Measurements from ENCODE around the gene NUP62. TPM values are rescaled to one million over a fixed set of nuclear protein-coding genes. Genes with fewer than 3 reads are reported as not detected.

NUP62 gene
- total RNA-seq, 6 experiments from 2014 or later, result 9.3 to 55.5 (median 32.6) TPM

- peak; percentile 50 to 81 (median 59) for ATAC-seq
- 86% methylated on average over 12 of the region's 71 CpGs for WGBS (ENCODE audit: insufficient coverage, low coverage, low lambda C conversion rate, missing lambda C conversion rate)
- H3K27ac ChIP-seq, result no peak overlapping the region
- H3K27me3 ChIP-seq, result no peaks in the 10 kb centered on the region
- no peaks in the 10 kb centered on the region for H3K9me3 ChIP-seq
- no peak overlapping the region for H3K4me3 ChIP-seq
- DNase-seq, result peak; percentile 59 to 80 (median 66)
- peaks cover 0 to 13% (median 2%) of the 10 kb centered on the region in 4 donors for H3K36me3 ChIP-seq
- intact Hi-C loops (cut with DNase I), result no loop called here
- TF ChIP-seq POLR2A (IDR thresholded peaks at IDR 0.05) (no peak), CTCF (IDR thresholded peaks at IDR 0.05) (peak; percentile 34 to 80 (median 58))
- peaks cover 0 to 7% (median 0%) of the 10 kb centered on the region in 4 donors for H3K4me1 ChIP-seq
Measured at GRCh38 chr19:49889687-49890348, 39.5 kb downstream of the NUP62 start.

GRCh38 chr19:49889038-49889686 is 40.1 kb downstream of the NUP62 start:
- WGBS (ENCODE audit: insufficient coverage, low coverage, low lambda C conversion rate, missing lambda C conversion rate), result 90% methylated on average over 12 of the region's 23 CpGs
- no peak for TF ChIP-seq POLR2A (IDR thresholded peaks at IDR 0.05)
- peak in 1 of 3 donors; percentile 45 for DNase-seq

GRCh38 chr19:49888510-49888824 is 40.8 kb downstream of the NUP62 start:
- no peak for DNase-seq
- no peak for ATAC-seq
- H3K27ac ChIP-seq, result no peak overlapping the region
- WGBS (ENCODE audit: insufficient coverage, low coverage, low lambda C conversion rate, missing lambda C conversion rate), result 91% methylated on average over 10 of the region's 18 CpGs
- intact Hi-C loops (cut with DNase I), result no loop called here
- no peaks in the 10 kb centered on the region for H3K27me3 ChIP-seq
- no peaks in the 10 kb centered on the region for H3K9me3 ChIP-seq
- H3K36me3 ChIP-seq, result peaks cover 3 to 26% (median 10%) of the 10 kb centered on the region in 4 donors
- no peak for TF ChIP-seq POLR2A (IDR thresholded peaks at IDR 0.05)
- TF ChIP-seq CTCF (IDR thresholded peaks at IDR 0.05), result no peak
- H3K4me1 ChIP-seq, result peaks cover 0 to 7% (median 0%) of the 10 kb centered on the region in 4 donors
- no peak overlapping the region for H3K4me3 ChIP-seq

More at GRCh38 chr19:49889038-49889686, 40.1 kb downstream of the NUP62 start:
- peaks cover 0 to 7% (median 0%) of the 10 kb centered on the region in 4 donors for H3K4me1 ChIP-seq
- H3K27ac ChIP-seq, result no peak overlapping the region
- intact Hi-C loops (cut with DNase I), result no loop called here
- peaks cover 0 to 19% (median 7%) of the 10 kb centered on the region in 4 donors for H3K36me3 ChIP-seq
- no peaks in the 10 kb centered on the region for H3K27me3 ChIP-seq
- H3K4me3 ChIP-seq, result no peak overlapping the region
- no peaks in the 10 kb centered on the region for H3K9me3 ChIP-seq
- ATAC-seq, result no peak

- H3K4me1 ChIP-seq, result peaks cover 0 to 7% (median 0%) of the 10 kb centered on the region in 4 donors
- H3K27me3 ChIP-seq, result no peaks in the 10 kb centered on the region
- no peaks in the 10 kb centered on the region for H3K9me3 ChIP-seq
- H3K4me3 ChIP-seq, result no peak overlapping the region
- H3K36me3 ChIP-seq, result peaks cover 3 to 32% (median 14%) of the 10 kb centered on the region in 4 donors
- intact Hi-C loops (cut with DNase I), result no loop called here
- WGBS (ENCODE audit: insufficient coverage, low coverage, low lambda C conversion rate, missing lambda C conversion rate), result 90% methylated on average over 24 of the region's 54 CpGs
- H3K27ac ChIP-seq, result no peak overlapping the region
- ATAC-seq (no peak), DNase-seq (peak in 1 of 3 donors; percentile 44)
- TF ChIP-seq POLR2A (IDR thresholded peaks at IDR 0.05), result no peak
- no peak for TF ChIP-seq CTCF (IDR thresholded peaks at IDR 0.05)
Measured at GRCh38 chr19:49887665-49888509, 41.4 kb downstream of the NUP62 start.

All from right lobe of liver (tissue), 6 donors.